Activated CD4-positive, alpha-beta T cell treated with anti-CD3 and anti-CD28 coated beads, Interleukin-2, amount 50 U/mL, for 24 hours (primary cell): ENCODE results near the gene PITPNC1.
"Not testable (repeated sequence)": the region's sequence is repeated elsewhere in the genome, so short reads cannot be mapped to it uniquely, and the experiment has no call there.

Experiments used
- DNase-seq, 2 donors: peaks; one replicate each; pipeline ENCODE4 v3.0.0-alpha.2; 2020; ENCODE audit warnings: low read depth in 1 of 2, low spot score in 1 of 2

Gene PITPNC1

GRCh38 chr17:67369676-67370075 lies 7.4 kb upstream of the PITPNC1 start:
- DNase-seq = no peak

- DNase-seq = no peak
These were observed 4.3 kb upstream of the PITPNC1 start for GRCh38 chr17:67372751-67373150.

- peak; percentile 76 to 83 for DNase-seq
These were observed 2.6 kb upstream of the PITPNC1 start for GRCh38 chr17:67374329-67375053.

- DNase-seq = no peak
These were observed 2.0 kb upstream of the PITPNC1 start for GRCh38 chr17:67375054-67375427.

- no peak for DNase-seq
These were observed 1.4 kb upstream of the PITPNC1 start for GRCh38 chr17:67375716-67376115.

GRCh38 chr17:67376415-67376736 lies 705 bp upstream of the PITPNC1 start:
- no peak for DNase-seq

- DNase-seq = peak in 1 of 2 donors; percentile 44
These were observed 690 bp downstream of the PITPNC1 start for GRCh38 chr17:67377488-67378453.

GRCh38 chr17:67378454-67379250 lies 1.6 kb downstream of the PITPNC1 start:
- DNase-seq = peak; percentile 66 to 70

GRCh38 chr17:67379251-67379630 lies 2.2 kb downstream of the PITPNC1 start:
- no peak for DNase-seq

GRCh38 chr17:67381929-67382257 lies 4.8 kb downstream of the PITPNC1 start:
- no peak for DNase-seq

- no peak for DNase-seq
These were observed 8.3 kb downstream of the PITPNC1 start for GRCh38 chr17:67385122-67385988.

GRCh38 chr17:67386965-67387551 lies 10.0 kb downstream of the PITPNC1 start:
- peak; percentile 54 to 58 for DNase-seq

- not testable (repeated sequence) for DNase-seq
These were observed 11.5 kb downstream of the PITPNC1 start for GRCh38 chr17:67388536-67388935.

GRCh38 chr17:67388986-67389385 lies 11.9 kb downstream of the PITPNC1 start:
- DNase-seq = no peak

- DNase-seq = no peak
These were observed 13.0 kb downstream of the PITPNC1 start for GRCh38 chr17:67390006-67390645.

GRCh38 chr17:67390646-67391361 lies 13.7 kb downstream of the PITPNC1 start:
- peak; percentile 12 to 58 for DNase-seq

- no peak for DNase-seq
These were observed 15.0 kb downstream of the PITPNC1 start for GRCh38 chr17:67392111-67392510.

GRCh38 chr17:67393809-67394397 lies 16.8 kb downstream of the PITPNC1 start:
- DNase-seq = no peak

GRCh38 chr17:67399676-67400075 lies 22.6 kb downstream of the PITPNC1 start:
- no peak for DNase-seq
